GM18951 (cell line): ENCODE data around the gene KCNQ4.

Source experiments
- POLR2A ChIP-seq: IDR thresholded peaks from 4 replicates; pipeline ENCODE4 v1.6.1; 2011; ENCODE audit warnings: mild to moderate bottlenecking; ENCODE audit not compliant: insufficient read length, insufficient read depth; ENCODE audit errors: extremely low read depth
- in situ Hi-C: fragments of 300-500 bp; cut with MboI; formaldehyde crosslinking; loops from one replicate; pipeline ENCODE4 v1.12.0; 2022; ENCODE audit warnings: low sequenced_read_pairs, mixed read lengths, inconsistent platforms; ENCODE audit not compliant: unreplicated experiment

Gene KCNQ4

GRCh38 chr1:40876891-40877290, 93.3 kb downstream of the KCNQ4 start:
- TF ChIP-seq POLR2A: no peak
- in situ Hi-C loops: no loop called here

DNA sequence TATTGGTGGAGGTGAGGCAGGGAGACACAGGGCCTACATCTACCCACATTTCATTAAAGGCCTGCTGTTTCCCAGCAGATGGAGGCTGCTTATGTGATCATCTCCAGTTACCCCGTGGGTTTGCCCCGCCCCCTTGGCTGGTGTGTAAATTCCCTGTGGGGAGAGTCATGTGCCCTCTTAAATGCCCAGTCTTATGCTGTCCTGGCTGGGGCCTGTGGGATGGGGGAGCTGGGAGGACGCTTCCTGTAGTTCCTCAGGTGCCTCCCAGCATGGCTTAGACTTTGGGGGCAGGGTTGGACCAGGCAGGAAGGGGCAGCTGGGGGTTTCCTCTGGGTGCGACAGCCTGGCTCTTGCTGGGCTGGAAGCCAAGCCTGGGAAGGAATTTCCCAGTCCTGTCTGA, 94.1 kb downstream of the KCNQ4 start:
- in situ Hi-C loops: no loop called here
- no peak for TF ChIP-seq POLR2A

GRCh38 chr1:40878906-40879305, 95.3 kb downstream of the KCNQ4 start:
- in situ Hi-C loops: no loop called here
- no peak for TF ChIP-seq POLR2A

DNA sequence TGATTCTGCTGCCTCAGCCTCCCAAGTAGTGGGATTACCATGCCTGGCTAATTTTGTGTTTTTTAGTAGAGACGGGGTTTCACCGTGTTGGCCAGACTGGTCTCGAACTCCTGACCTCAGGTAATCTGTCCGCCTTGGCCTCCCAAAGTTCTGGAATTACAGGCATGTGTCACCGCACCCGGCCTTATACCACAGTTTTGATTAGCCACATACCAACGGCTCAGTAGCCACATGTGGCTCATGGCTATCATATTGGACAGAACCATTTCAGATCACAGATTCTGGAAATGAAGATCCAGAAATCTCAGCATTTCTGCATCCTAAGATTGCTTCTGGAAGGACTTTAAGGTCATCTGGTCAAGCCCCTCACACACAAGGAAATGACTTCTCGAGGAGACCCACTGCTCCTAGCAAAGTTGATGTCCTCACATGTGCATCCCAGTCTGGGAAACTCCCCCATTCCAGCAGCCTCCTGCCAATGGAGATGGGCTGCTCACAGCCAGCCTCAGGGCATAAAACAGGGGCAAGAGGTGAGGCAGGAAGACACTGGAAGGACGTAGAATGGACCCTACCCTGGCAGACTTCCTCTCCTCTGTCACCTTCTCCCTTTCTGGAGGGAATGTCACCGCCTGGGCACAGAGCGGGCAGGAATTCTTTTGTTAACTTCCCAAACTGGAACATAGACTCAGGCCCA, 96.0 kb downstream of the KCNQ4 start:
- in situ Hi-C loops: no loop called here

GRCh38 chr1:40880813-40881549, 97.4 kb downstream of the KCNQ4 start:
- in situ Hi-C loops: no loop called here
- no peak for TF ChIP-seq POLR2A

More for the DNA sequence above, 96.0 kb downstream of the KCNQ4 start:
- no peak for TF ChIP-seq POLR2A

DNA sequence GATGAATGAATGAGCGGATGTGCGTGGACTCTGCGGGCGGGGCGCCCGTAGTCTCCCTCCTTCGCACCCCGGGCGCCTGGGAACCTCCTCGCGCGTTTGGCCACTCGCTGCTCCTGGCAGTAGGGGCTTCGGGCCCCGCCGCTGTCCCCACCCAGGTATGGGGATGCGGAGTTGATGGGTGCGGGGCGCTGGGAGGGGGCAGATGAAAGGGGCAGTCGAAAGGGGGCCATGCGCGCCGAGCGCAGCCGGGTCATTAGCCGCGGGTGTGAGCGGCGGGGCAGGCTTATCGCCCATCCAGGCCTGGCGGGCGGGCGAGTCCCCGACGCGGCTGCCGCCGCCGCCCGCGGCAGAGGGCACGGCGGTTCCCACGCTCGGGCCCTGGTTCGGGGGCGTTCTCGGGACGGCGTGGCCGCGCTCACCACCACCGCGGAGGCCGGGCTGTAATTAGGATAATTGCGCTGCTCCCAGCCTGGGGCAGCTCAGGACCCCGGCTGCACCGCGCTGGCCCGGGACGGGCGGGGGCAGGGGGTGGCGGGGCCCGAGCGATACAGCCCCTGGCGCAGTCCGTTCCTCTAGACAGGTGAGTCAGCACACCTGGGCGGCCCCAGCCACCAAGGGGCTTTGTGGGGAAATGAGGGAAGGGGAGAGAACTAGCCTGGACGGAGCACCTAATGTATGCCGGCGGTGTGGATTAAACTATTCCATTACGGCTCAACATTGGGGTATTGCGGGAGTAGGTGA, 100.6 kb downstream of the KCNQ4 start:
- in situ Hi-C loops: no loop called here
- no peak for TF ChIP-seq POLR2A

- TF ChIP-seq POLR2A: no peak
- in situ Hi-C loops: no loop called here
These were observed 102.9 kb downstream of the KCNQ4 start for GRCh38 chr1:40886318-40887011.

DNA sequence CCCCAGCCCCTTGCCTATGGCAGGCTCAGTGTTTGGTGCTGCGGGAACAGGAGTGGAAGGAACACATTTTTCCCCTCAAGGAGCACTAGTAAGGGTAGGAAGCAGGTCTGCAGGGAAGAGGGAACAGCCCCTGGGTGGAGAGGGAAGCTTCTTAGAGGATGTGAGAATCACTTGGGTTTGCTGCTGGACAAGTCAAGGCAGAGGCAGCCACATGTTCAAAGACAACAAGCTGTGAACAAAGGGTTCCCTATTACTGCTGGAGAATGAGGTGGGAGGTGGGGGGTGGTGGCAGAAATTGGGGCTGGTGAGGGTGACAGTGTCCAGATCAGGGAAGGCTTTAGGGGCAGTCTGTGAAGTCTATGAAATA, 103.4 kb downstream of the KCNQ4 start:
- TF ChIP-seq POLR2A: no peak
- in situ Hi-C loops: no loop called here

DNA sequence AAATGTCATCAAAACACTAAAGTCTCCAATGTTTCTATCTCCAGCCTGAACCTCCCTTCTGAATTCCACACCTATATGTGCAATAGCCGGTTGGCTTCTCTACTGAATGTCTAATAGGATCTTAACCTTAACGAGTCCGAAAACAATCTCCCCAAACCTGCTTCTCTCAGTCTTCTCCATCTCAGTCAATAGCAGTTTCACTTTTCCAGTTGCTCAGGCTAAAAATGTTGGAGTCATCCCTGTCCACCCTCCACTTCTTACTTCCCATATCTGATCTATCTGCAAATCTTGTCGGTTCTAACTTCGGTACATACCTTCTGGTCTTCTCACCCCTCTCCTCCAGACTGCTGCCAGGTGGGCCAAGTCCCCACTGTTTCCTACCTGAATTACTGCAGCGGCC, 104.1 kb downstream of the KCNQ4 start:
- in situ Hi-C loops: no loop called here
- no peak for TF ChIP-seq POLR2A
